ENCODE data around the gene PIGC.

Gene PIGC

GRCh38 chr1:172430128-172430454 is 13.8 kb downstream of the PIGC start:
- DNase-seq (ENCODE audit: low read depth, low spot score): no peak

- DNase-seq (ENCODE audit: low read depth, low spot score): peak; percentile 20
These were observed 14.3 kb downstream of the PIGC start for GRCh38 chr1:172429331-172430127.

GRCh38 chr1:172427191-172427590 is 16.7 kb downstream of the PIGC start:
- no peak for DNase-seq (ENCODE audit: low read depth, low spot score)

- DNase-seq (ENCODE audit: low read depth, low spot score): no peak
These were observed 18.5 kb downstream of the PIGC start for GRCh38 chr1:172425339-172425738.

- DNase-seq (ENCODE audit: low read depth, low spot score): no peak
These were observed 20.5 kb downstream of the PIGC start for GRCh38 chr1:172423336-172423735.

- DNase-seq (ENCODE audit: low read depth, low spot score): no peak
These were observed 21.8 kb downstream of the PIGC start for GRCh38 chr1:172421974-172422604.

GRCh38 chr1:172420385-172420784 is 23.5 kb downstream of the PIGC start, which contains the start of gene C1orf105:
C1orf105 (plus strand) TSS chr1:172420685; CDS start chr1:172420886, 201 bp downstream.
- no peak for DNase-seq (ENCODE audit: low read depth, low spot score)

- peak; percentile 25 for DNase-seq (ENCODE audit: low read depth, low spot score)
These were observed 26.3 kb downstream of the PIGC start for GRCh38 chr1:172417557-172417956.

GRCh38 chr1:172416496-172417035 is 27.3 kb downstream of the PIGC start:
- no peak for DNase-seq (ENCODE audit: low read depth, low spot score)

- DNase-seq (ENCODE audit: low read depth, low spot score): no peak
These were observed 29.5 kb downstream of the PIGC start for GRCh38 chr1:172414331-172414730.

GRCh38 chr1:172411791-172412338 is 32.0 kb downstream of the PIGC start:
- DNase-seq (ENCODE audit: low read depth, low spot score): no peak

GRCh38 chr1:172410027-172410426 is 33.8 kb downstream of the PIGC start:
- no peak for DNase-seq (ENCODE audit: low read depth, low spot score)

GRCh38 chr1:172408958-172409357 is 34.9 kb downstream of the PIGC start:
- no peak for DNase-seq (ENCODE audit: low read depth, low spot score)

- no peak for DNase-seq (ENCODE audit: low read depth, low spot score)
These were observed 36.9 kb downstream of the PIGC start for GRCh38 chr1:172406968-172407367.

- no peak for DNase-seq (ENCODE audit: low read depth, low spot score)
These were observed 38.0 kb downstream of the PIGC start for GRCh38 chr1:172405912-172406311.

GRCh38 chr1:172404121-172404520 is 39.7 kb downstream of the PIGC start:
- no peak for DNase-seq (ENCODE audit: low read depth, low spot score)

GRCh38 chr1:172402878-172403569 is 40.8 kb downstream of the PIGC start:
- no peak for DNase-seq (ENCODE audit: low read depth, low spot score)

GRCh38 chr1:172401892-172402291 is 42.0 kb downstream of the PIGC start:
- DNase-seq (ENCODE audit: low read depth, low spot score): no peak

- DNase-seq (ENCODE audit: low read depth, low spot score): no peak
These were observed 42.4 kb downstream of the PIGC start for GRCh38 chr1:172401477-172401876.

GRCh38 chr1:172400722-172401105 is 43.2 kb downstream of the PIGC start:
- no peak for DNase-seq (ENCODE audit: low read depth, low spot score)

- DNase-seq (ENCODE audit: low read depth, low spot score): no peak
These were observed 43.8 kb downstream of the PIGC start for GRCh38 chr1:172399756-172400721.

Data from iPS DF 19.7 (cell line).